HG03095 (cell line): ENCODE measurements around the gene SLC31A1.
A peak's percentile ranks its signal among the peaks of the same experiment; 100 is the strongest.
"Not testable (repeated sequence)": the region's sequence is repeated elsewhere in the genome, so short reads cannot be mapped to it uniquely, and the experiment has no call there.

Source experiments
- ATAC-seq: cut with Tn5 transposase; IDR thresholded peaks from one replicate; pipeline ENCODE4 v1.9.1; 2021; ENCODE audit warnings: moderate library complexity; ENCODE audit not compliant: unreplicated experiment

Gene SLC31A1

GRCh38 chr9:113258282-113258681, 36.9 kb downstream of the SLC31A1 start:
- ATAC-seq = no peak

- no peak for ATAC-seq
Observed at GRCh38 chr9:113261917-113262671, 40.8 kb downstream of the SLC31A1 start.

- no peak for ATAC-seq
Observed at GRCh38 chr9:113266174-113266573, 44.8 kb downstream of the SLC31A1 start.

GRCh38 chr9:113267911-113268566, 46.7 kb downstream of the SLC31A1 start:
- no peak for ATAC-seq

GRCh38 chr9:113269355-113269754, 48.0 kb downstream of the SLC31A1 start:
- no peak for ATAC-seq

DNA sequence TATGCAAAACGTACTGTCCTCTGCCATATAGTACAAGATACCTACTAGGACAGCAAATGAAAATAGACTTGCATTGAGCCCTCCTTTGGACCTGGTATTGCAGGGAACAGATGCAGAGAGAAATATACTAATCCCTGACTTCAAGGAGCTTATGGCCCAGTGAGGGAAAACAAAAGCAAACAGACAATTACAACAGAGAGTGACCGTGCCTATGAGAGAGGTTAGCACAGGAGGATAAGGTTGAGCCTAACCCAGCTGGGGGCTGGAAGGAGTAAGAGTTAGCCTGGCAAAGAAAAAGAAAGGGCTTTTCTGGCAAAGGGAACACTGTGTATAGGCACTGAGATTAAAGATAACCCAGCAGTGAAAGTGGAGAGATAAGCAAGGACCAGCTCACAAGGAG, 48.5 kb downstream of the SLC31A1 start:
- ATAC-seq = no peak

- ATAC-seq = peak; percentile 1
Observed at GRCh38 chr9:113274474-113275156, 53.3 kb downstream of the SLC31A1 start.

DNA sequence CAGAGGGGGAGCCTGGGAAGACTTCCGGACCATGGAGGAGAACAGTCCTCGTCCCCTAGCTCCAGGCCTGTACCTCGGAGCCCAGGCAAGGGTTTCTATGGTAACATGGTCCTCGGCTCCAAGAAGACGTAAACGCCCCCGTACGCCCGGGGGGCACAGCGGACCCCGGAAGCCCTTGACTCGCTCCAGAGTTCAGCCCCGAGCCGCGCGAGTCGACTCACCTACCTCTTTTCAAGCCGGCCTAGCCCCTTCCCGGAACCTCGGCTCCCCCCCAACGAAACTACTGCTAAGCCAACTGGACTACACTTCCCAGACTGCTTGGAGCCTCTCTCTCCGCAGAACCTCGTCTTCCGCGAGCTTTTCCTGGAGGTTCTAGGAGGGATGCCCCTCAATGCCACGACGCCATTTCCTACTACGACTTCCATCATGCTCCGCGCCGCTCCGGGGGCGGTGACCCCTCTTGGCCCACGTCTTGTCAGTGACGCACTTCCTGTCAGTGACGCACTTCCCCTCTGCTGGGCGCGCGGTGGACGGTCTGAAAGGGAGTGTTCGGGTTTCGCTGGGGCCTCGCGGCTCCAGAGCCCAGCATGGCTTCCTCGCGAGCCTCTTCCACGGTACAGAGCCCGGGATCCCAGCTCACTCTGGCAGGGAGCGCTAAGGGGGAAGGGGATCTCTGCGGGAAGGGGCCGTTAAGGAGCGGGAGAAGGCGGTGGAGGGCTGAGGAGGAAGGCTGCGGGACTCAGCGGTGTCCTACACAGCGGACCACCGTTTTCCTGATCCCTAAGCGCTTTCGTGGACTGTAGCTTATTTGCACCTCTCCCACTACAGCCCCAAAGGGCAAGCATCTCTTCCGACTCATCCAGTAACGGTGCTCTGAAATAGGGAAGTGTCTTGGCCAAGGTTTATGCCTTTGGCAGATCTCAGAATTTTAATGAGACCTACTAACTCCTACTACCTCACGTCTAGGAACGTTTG, 54.1 kb downstream of the SLC31A1 start, which contains the start of the genes CDC26 and PRPF4:
CDC26 (minus strand) TSS at position 416 of the 975 bp plus-strand sequence. CDS start 3,065 bp downstream, outside the sequence.
PRPF4 (plus strand) TSS at position 502 of the 975 bp plus-strand sequence; CDS start at position 588, 86 bp downstream.
- peak; percentile 98 for ATAC-seq

GRCh38 chr9:113278840-113279239, 57.5 kb downstream of the SLC31A1 start:
- ATAC-seq = no peak

- no peak for ATAC-seq
Observed at GRCh38 chr9:113281356-113281755, 60.0 kb downstream of the SLC31A1 start.

DNA sequence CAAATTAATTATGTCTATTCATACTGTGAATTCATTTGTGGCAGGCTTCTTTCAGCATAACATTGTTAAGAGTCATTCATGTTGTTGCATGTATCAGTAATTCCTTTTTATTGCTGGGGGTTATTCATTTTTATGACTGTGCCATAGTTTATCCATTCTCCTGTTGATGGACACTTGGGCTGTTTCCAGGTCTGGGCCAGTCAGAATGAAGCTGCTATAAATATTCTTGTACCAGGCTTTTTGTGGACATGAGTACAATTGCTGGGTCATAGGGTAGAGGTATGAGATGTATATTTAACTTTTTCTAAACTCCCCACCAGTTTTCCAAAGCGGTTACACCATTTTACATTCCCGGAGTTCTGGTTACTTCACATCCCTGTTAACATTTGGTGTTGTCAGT, 67.7 kb downstream of the SLC31A1 start:
- no peak for ATAC-seq

DNA sequence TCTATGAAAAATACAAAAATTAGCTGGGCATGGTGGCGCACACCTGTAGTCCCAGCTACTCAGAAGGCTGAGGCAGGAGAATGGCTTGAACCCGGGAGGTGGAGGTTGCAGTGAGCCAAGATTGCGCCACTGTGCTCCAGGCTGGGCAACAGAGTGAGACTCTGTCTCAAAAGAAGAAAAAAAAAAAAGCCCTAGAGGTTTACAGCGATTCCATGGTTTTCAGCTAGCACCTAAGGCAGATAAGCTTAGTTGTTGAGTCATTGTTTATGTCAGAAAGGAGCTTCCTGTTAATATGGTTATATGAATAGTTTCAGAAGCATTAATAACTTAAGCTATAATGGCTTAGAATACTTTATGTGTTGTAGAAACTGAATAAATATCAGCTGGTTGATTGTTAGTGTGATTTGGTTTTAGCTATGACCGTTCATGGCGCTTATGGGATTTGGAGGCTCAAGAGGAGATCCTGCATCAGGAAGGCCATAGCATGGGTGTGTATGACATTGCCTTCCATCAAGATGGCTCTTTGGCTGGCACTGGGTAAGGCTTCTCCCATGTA, 68.8 kb downstream of the SLC31A1 start:
- no peak for ATAC-seq

DNA sequence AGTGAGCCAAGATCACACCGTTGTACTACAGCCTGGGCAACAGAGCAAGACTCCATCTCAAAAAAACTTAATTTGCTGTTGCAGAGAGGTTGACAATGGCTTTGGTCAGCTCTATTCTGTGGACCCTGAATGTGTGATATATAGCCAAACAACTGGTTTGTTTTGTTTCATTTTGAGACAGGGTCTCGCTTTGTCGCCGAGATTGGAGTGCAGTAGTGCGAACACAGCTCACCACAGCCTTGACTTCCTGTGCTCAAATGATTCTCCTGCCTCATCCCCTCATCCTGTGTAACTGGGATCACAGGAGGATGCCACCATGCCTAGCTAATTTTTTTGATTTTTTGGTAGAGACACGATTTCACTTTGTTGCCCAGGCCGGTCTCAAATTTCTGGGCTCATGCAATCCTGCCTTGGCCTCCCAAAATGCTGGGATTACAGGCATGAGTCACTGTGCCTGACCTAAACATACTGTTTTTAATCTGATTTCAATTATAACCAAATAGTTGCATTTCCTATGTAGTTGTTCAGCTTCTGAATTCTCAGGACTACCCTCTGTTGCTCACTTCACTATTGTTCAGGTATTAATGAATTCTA, 72.0 kb downstream of the SLC31A1 start:
- ATAC-seq = no peak

GRCh38 chr9:113296247-113296646, 74.9 kb downstream of the SLC31A1 start:
- ATAC-seq = not testable (repeated sequence)

DNA sequence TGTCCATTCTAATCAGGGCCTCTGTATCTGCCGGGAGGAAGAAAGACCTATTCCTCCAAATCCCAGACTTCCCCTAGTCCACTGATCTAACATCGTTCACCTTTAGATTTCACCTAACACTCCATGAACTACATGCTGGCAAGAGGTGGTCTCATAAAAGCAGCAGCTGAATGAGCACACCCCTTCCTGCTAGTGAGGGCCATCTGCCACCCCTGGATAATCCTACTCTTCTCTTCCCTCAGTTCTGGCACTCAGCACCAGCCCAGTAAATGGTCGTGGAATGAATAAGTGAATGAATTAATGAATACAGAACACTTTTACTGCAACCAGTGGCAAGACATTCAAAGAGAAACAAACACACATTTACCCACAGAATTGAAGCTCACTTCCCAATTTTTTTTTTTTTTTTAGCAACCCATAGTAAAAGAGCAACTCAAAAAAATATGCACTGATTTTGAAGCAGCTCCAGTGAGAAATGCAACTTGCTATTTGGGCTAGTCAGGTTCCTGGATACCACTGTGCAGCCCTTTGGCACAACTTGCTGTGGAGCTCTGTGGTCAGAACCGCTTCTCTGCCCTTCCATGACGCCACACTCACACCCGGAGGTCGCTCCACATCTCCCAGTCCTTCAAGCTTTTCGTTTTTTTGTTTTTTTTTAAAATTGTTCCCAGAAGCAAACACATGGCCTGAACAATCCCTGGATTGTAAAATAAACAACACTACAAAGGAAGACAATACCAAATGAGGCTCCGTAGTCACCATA, 75.6 kb downstream of the SLC31A1 start:
- ATAC-seq = no peak

- no peak for ATAC-seq
Observed at GRCh38 chr9:113298311-113298710, 77.0 kb downstream of the SLC31A1 start.

DNA sequence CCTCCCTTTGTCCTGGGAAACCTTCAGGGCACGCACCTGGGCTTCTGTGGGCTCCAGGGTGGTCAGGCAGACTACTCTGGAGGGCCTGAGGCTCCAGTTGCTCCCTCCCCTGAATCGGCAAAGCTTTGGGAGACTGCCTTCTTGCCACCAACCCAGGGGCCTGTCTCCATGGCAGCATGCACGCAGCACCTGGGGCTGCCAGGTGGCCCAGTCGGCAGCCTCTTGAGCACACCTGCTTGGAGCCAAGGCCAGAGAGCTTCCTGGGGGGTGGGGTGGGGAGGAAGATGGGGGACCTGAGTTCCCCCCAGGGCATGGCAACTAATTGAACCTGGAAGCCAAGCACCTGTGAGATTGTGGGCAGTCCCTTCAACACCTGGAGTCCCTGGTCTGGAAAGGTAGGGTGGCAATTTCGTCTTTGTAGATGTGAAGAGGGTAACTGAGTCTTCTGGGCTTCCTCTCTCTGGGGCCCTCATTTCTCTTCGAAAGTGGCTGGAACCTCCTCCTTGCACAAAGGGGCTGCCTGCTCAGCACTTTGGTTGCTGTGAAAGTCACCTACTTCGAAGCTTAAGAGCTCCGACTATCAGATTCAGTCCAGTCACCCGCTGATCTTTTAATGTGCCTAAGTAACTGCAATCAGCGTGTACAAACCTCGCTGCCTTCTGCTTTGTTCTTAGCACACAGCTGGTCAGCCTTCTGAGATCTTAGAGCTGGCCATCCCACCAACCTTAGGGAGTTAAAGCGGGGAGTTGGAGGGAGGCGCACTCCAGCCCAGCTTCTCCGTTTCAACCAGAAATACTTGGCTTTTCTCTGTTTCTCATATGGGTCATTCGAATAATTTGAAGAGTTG, 77.8 kb downstream of the SLC31A1 start:
- no peak for ATAC-seq

GRCh38 chr9:113299800-113300292, 78.5 kb downstream of the SLC31A1 start:
- no peak for ATAC-seq
